HFF-Myc (cell line): ENCODE data around the gene MEA1.

ENCODE experiments used
- DNase-seq: peaks from one replicate; pipeline ENCODE4 v3.0.0-alpha.2; 2011; ENCODE audit warnings: low read depth; ENCODE audit errors: extremely low read depth
- H3K4me3 ChIP-seq: replicated peaks from 2 replicates; pipeline ENCODE4 v1.5.1; 2011; ENCODE audit warnings: low read depth, mild to moderate bottlenecking, control low read depth, low read length
- CTCF ChIP-seq: IDR thresholded peaks from 2 replicates; pipeline ENCODE4 v1.5.1; 2012; ENCODE audit warnings: mild to moderate bottlenecking, low read depth, low read length, control low read depth; ENCODE audit errors: missing control alignments

MEA1 gene

DNA sequence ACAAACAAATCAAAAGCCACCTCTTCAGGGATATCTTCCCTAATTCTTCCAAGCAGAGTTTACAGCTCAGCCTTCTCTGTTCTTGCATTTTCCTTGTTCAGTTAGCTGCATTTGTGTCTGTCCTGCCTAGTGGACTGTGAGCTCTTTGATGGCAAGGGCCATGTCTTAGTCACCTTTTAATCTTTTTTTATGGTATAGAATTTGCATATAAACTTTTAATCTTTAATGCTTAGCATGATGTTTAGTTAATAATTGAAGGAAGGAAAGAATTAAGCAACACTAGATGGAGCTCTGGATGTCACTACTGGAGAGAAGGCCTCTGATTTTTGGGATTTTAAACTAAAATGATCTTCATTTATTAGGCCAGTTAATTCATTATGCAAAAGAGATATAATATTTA, 17.2 kb downstream of the MEA1 start:
- DNase-seq: no peak
- H3K4me3 ChIP-seq: no peak overlapping the region
- no peak for TF ChIP-seq CTCF

GRCh38 chr6:42993445-42993844, 20.3 kb downstream of the MEA1 start:
- H3K4me3 ChIP-seq: no peak overlapping the region
- no peak for DNase-seq
- no peak for TF ChIP-seq CTCF

GRCh38 chr6:42989923-42990322, 23.8 kb downstream of the MEA1 start:
- no peak overlapping the region for H3K4me3 ChIP-seq
- no peak for TF ChIP-seq CTCF
- DNase-seq: no peak

GRCh38 chr6:42988486-42989020, 25.2 kb downstream of the MEA1 start:
- H3K4me3 ChIP-seq: no peak overlapping the region
- no peak for TF ChIP-seq CTCF
- no peak for DNase-seq

- no peak for TF ChIP-seq CTCF
- H3K4me3 ChIP-seq: no peak overlapping the region
- no peak for DNase-seq
Measured at GRCh38 chr6:42987533-42988451, 26.0 kb downstream of the MEA1 start.

- DNase-seq: no peak
- no peak for TF ChIP-seq CTCF
Measured at GRCh38 chr6:42984924-42985475, 28.7 kb downstream of the MEA1 start.

More at GRCh38 chr6:42984924-42985475, 28.7 kb downstream of the MEA1 start:
- peak overlapping the region; percentile 73 for H3K4me3 ChIP-seq
